ENCODE data around the gene VTI1A. TPM values are rescaled to one million over a fixed set of nuclear protein-coding genes. Genes with fewer than 3 reads are reported as not detected.

VTI1A gene
- total RNA-seq, 3 donors from 2014 or later (not counting 1 experiment from before 2014, with no cell fraction given) = 62.6 to 77.6 (median 68.2) TPM

- WGBS (ENCODE audit: insufficient coverage) = no CpG with 5 or more reads among the region's 1 CpG
- H3K27me3 Mint-ChIP-seq (ENCODE audit: low read depth in 2 of 2) = no peaks in the 10 kb centered on the region
- no peaks in the 10 kb centered on the region for H3K36me3 ChIP-seq (ENCODE audit: control insufficient read depth, insufficient read depth, low read length)
- no peaks in the 10 kb centered on the region for H3K4me1 ChIP-seq (ENCODE audit: control insufficient read depth, insufficient read depth, low read length)
- no peaks in the 10 kb centered on the region for H3K36me3 Mint-ChIP-seq
- no peak for DNase-seq
- no peak overlapping the region for H3K4me3 Mint-ChIP-seq
- H3K27ac Mint-ChIP-seq = no peak overlapping the region
- no peaks in the 10 kb centered on the region for H3K9me3 ChIP-seq (ENCODE audit: control insufficient read depth, insufficient read depth, low read length)
- no peaks in the 10 kb centered on the region for H3K4me1 Mint-ChIP-seq
- no peaks in the 10 kb centered on the region for H3K27me3 ChIP-seq (ENCODE audit: control insufficient read depth, insufficient read depth, low read length)
- H3K4me3 ChIP-seq (ENCODE audit: low read length) = no peak overlapping the region
- intact Hi-C loops (cut with micrococcal nuclease) = no loop called here
- no peak for ATAC-seq
- H3K27ac ChIP-seq (ENCODE audit: low read length) = no peak overlapping the region
- peaks cover 0 to 2% of the 10 kb centered on the region in 2 donors for H3K9me3 Mint-ChIP-seq
- TF ChIP-seq CTCF (IDR thresholded peaks at IDR 0.05) = no peak
Observed at GRCh38 chr10:112614586-112614985, 167.6 kb downstream of the VTI1A start.

- H3K4me3 ChIP-seq (ENCODE audit: low read length) = no peak overlapping the region
- Mint-ChIP-seq H3K4me3 (no peak overlapping the region), H3K27ac (no peak overlapping the region), H3K27me3 (ENCODE audit: low read depth in 2 of 2) (no peaks in the 10 kb centered on the region), H3K9me3 (peaks cover 0 to 2% of the 10 kb centered on the region in 2 donors), H3K4me1 (no peaks in the 10 kb centered on the region), H3K36me3 (no peaks in the 10 kb centered on the region)
- DNase-seq (no peak), ATAC-seq (no peak)
- H3K27ac ChIP-seq (ENCODE audit: low read length) = no peak overlapping the region
- no peaks in the 10 kb centered on the region for H3K9me3 ChIP-seq (ENCODE audit: control insufficient read depth, insufficient read depth, low read length)
- no peaks in the 10 kb centered on the region for H3K4me1 ChIP-seq (ENCODE audit: control insufficient read depth, insufficient read depth, low read length)
- H3K27me3 ChIP-seq (ENCODE audit: control insufficient read depth, insufficient read depth, low read length) = no peaks in the 10 kb centered on the region
- TF ChIP-seq CTCF (IDR thresholded peaks at IDR 0.05) = no peak
- intact Hi-C loops (cut with micrococcal nuclease) = no loop called here
- WGBS (ENCODE audit: insufficient coverage) = no CpG with 5 or more reads among the region's 1 CpG
- no peaks in the 10 kb centered on the region for H3K36me3 ChIP-seq (ENCODE audit: control insufficient read depth, insufficient read depth, low read length)
Observed at GRCh38 chr10:112615269-112615668, 168.3 kb downstream of the VTI1A start.

- intact Hi-C loops (cut with micrococcal nuclease) = no loop called here
- H3K4me1 Mint-ChIP-seq = no peaks in the 10 kb centered on the region
Observed at GRCh38 chr10:112616647-112617046, 169.6 kb downstream of the VTI1A start.

More at GRCh38 chr10:112616647-112617046, 169.6 kb downstream of the VTI1A start:
- no peak overlapping the region for H3K27ac ChIP-seq (ENCODE audit: low read length)
- ATAC-seq = no peak
- Mint-ChIP-seq H3K4me3 (no peak overlapping the region), H3K27me3 (ENCODE audit: low read depth in 2 of 2) (no peaks in the 10 kb centered on the region), H3K9me3 (peaks cover 0 to 2% of the 10 kb centered on the region in 2 donors), H3K36me3 (no peaks in the 10 kb centered on the region), H3K27ac (no peak overlapping the region)
- no peaks in the 10 kb centered on the region for H3K9me3 ChIP-seq (ENCODE audit: control insufficient read depth, insufficient read depth, low read length)
- no peaks in the 10 kb centered on the region for H3K27me3 ChIP-seq (ENCODE audit: control insufficient read depth, insufficient read depth, low read length)
- no peaks in the 10 kb centered on the region for H3K36me3 ChIP-seq (ENCODE audit: control insufficient read depth, insufficient read depth, low read length)
- DNase-seq = no peak
- no peak overlapping the region for H3K4me3 ChIP-seq (ENCODE audit: low read length)
- no peak for TF ChIP-seq CTCF (IDR thresholded peaks at IDR 0.05)
- H3K4me1 ChIP-seq (ENCODE audit: control insufficient read depth, insufficient read depth, low read length) = no peaks in the 10 kb centered on the region
